HCT116 (cell line): ENCODE measurements around the gene PRPF4. TPM values are rescaled to one million over a fixed set of nuclear protein-coding genes. Genes with fewer than 3 reads are reported as not detected.

Source experiments
- ATAC-seq: fragments of 200-7000 bp; cut with Tn5 transposase; 2 replicates; pipeline ENCODE4 v1.9.1; 2020; ENCODE audit warnings: mild to moderate bottlenecking, moderate library complexity
- BruUV-seq: library from RNA; stranded (reverse); fragments of 400-500 nt; replicated peaks from 2 replicates; lab custom pipeline; 2021; lab: Mats Ljungman, UMichigan
- CTCF ChIA-PET: fragments of 300-600 bp; sonication (Branson Sonifier 250); formaldehyde crosslinking; loops from one replicate; lab custom pipeline; 2021; ENCODE audit warnings: antibody characterized with exemption; lab: Charles Lee
- POLR2A ChIA-PET: fragments of 300-600, 350-600 bp; sonication (Branson Sonifier 250); formaldehyde crosslinking; loops from one replicate; lab custom pipeline; 2021; ENCODE audit warnings: antibody characterized with exemption; lab: Charles Lee
- RAD21 ChIA-PET, 2 experiments: fragments of 300-600 bp; sonication (Branson Sonifier 250); formaldehyde crosslinking; loops; one replicate each; lab custom pipeline; 2023; ENCODE audit warnings: low total read pairs in 2 of 2; ENCODE audit not compliant: uncharacterized antibody in 2 of 2, unreplicated experiment in 2 of 2, low non-redundant PET in 1 of 2; lab: Charles Lee
- DNase-seq: peaks from one replicate; pipeline ENCODE4 v3.0.0-alpha.2; 2010; ENCODE audit warnings: low read depth, low spot score
- H2AFZ ChIP-seq: fragments of 200-600 bp; shearing (Covaris generic), sonication (generic); 2 replicates; pipeline ENCODE4 v1.6.1; 2017; ENCODE audit warnings: low read depth, mixed run types, mixed read lengths, antibody characterized with exemption, low read length; ENCODE audit not compliant: poor library complexity, severe bottlenecking
- H3K27ac ChIP-seq: 2 replicates; pipeline ENCODE4 v1.5.1; 2012; ENCODE audit warnings: low read depth, low read length
- H3K27me3 ChIP-seq: fragments of 200-600 bp; sonication (generic); 2 replicates; pipeline ENCODE4 v1.6.1; 2016; ENCODE audit warnings: mixed run types, low read length, mixed read lengths; ENCODE audit not compliant: insufficient read depth
- H3K36me3 ChIP-seq, 2 experiments: fragments of 200-500 bp in 1 of 2; fragments of 200-600 bp in 1 of 2; sonication (Bioruptor generic) in 1 of 2; sonication (generic) in 1 of 2; 2 replicates each; pipeline versions ENCODE4 v1.5.1 to v1.6.1; 2014 to 2016; ENCODE audit warnings: low read length in 2 of 2, inconsistent platforms in 1 of 2, mixed read lengths in 1 of 2, mixed run types in 1 of 2; ENCODE audit not compliant: insufficient read depth in 2 of 2, control insufficient read depth in 1 of 2
- H3K4me1 ChIP-seq, 2 experiments: fragments of 200-600 bp in 1 of 2; sonication (generic) in 1 of 2; 2 replicates each; pipeline versions ENCODE4 v1.5.1 to v1.6.1; 2012 to 2017; ENCODE audit warnings: low read length in 2 of 2, inconsistent platforms in 1 of 2, mild to moderate bottlenecking in 1 of 2, mixed read lengths in 1 of 2, mixed run types in 1 of 2, moderate library complexity in 1 of 2; ENCODE audit not compliant: insufficient read depth in 2 of 2, control insufficient read depth in 1 of 2
- H3K4me2 ChIP-seq: fragments of 200-600 bp; sonication (generic); 2 replicates; pipeline ENCODE4 v1.6.1; 2017; ENCODE audit warnings: mixed run types, low read length, mixed read lengths
- H3K4me3 ChIP-seq, 2 experiments: fragments of 200-600 bp in 1 of 2; sonication (generic) in 1 of 2; replicated peaks in 1 of 2; 2 replicates each; pipeline ENCODE4 v1.5.1; 2011 to 2016; ENCODE audit warnings: low read length in 2 of 2, control low read depth in 1 of 2, low read depth in 1 of 2, mild to moderate bottlenecking in 1 of 2, mixed read lengths in 1 of 2, mixed run types in 1 of 2
- H3K79me2 ChIP-seq: fragments of 200-600 bp; sonication (generic); 2 replicates; pipeline ENCODE4 v1.6.1; 2017; ENCODE audit warnings: mild to moderate bottlenecking, mixed run types, low read length, moderate library complexity, mixed read lengths; ENCODE audit not compliant: insufficient read depth
- H3K9ac ChIP-seq: fragments of 200-600 bp; sonication (generic); 2 replicates; pipeline ENCODE4 v1.6.1; 2016; ENCODE audit warnings: low read length, mixed read lengths
- H3K9me2 ChIP-seq: fragments of 200-600 bp; sonication (generic), shearing (Covaris generic); 2 replicates; pipeline ENCODE4 v1.6.1; 2017; ENCODE audit warnings: mixed run types, mild to moderate bottlenecking, moderate library complexity; ENCODE audit not compliant: insufficient read depth
- H3K9me3 ChIP-seq, 2 experiments: fragments of 200-500 bp in 1 of 2; fragments of 200-600 bp in 1 of 2; sonication (Bioruptor generic) in 1 of 2; sonication (generic) in 1 of 2; 2 replicates each; pipeline ENCODE4 v1.6.1; 2014 to 2017; ENCODE audit warnings: low read length in 2 of 2, mixed read lengths in 2 of 2, inconsistent platforms in 1 of 2, low read depth in 1 of 2, mild to moderate bottlenecking in 1 of 2, mixed run types in 1 of 2, moderate library complexity in 1 of 2; ENCODE audit not compliant: control insufficient read depth in 1 of 2, insufficient read depth in 1 of 2
- H4K20me1 ChIP-seq: fragments of 200-600 bp; sonication (generic), shearing (Covaris generic); 2 replicates; pipeline ENCODE4 v1.6.1; 2017; ENCODE audit warnings: mixed run types, mild to moderate bottlenecking, moderate library complexity; ENCODE audit not compliant: insufficient read depth
- ATF3 ChIP-seq: IDR thresholded peaks from 2 replicates; pipeline ENCODE4 v1.6.1; 2012
- CBX3 ChIP-seq: IDR thresholded peaks from 2 replicates; pipeline ENCODE4 v1.6.1; 2012; ENCODE audit warnings: low read depth
- EGR1 ChIP-seq: IDR thresholded peaks from 2 replicates; pipeline ENCODE4 v1.6.1; 2012; ENCODE audit warnings: low read depth
- EZH2phosphoT487 ChIP-seq: fragments of 200-600 bp; IDR thresholded peaks from 2 replicates; pipeline ENCODE4 v1.6.1; 2018; ENCODE audit warnings: antibody characterized with exemption, borderline replicate concordance
- FOSL1 ChIP-seq: IDR thresholded peaks from 2 replicates; pipeline ENCODE4 v1.6.1; 2012; ENCODE audit warnings: low read depth
- POLR2AphosphoS5 ChIP-seq: IDR thresholded peaks from 2 replicates; pipeline ENCODE4 v1.6.1; 2011; ENCODE audit warnings: mild to moderate bottlenecking, low read depth, low read length, moderate library complexity
- SIN3A ChIP-seq: IDR thresholded peaks from 2 replicates; pipeline ENCODE4 v1.6.1; 2012; ENCODE audit warnings: low read depth
- ZBTB33 ChIP-seq: IDR thresholded peaks from 2 replicates; pipeline ENCODE4 v1.6.1; 2011; ENCODE audit warnings: mild to moderate bottlenecking, low read length, moderate library complexity; ENCODE audit not compliant: insufficient replicate concordance; ENCODE audit errors: extremely low read depth
- ZNF274 ChIP-seq: fragments of 200-500 bp; sonication (Bioruptor generic); IDR thresholded peaks from 2 replicates; pipeline ENCODE4 v1.6.1; 2014; ENCODE audit warnings: mild to moderate bottlenecking, low read depth, low read length, inconsistent platforms
- intact Hi-C: fragments of 100-400 bp; cut with micrococcal nuclease; formaldehyde crosslinking; loops from 2 replicates; pipeline ENCODE4 v1.10.0; 2022
- total RNA-seq: library from RNA; stranded (reverse); gene quantifications from one replicate; pipeline ENCODE4 v1.2.1, GENCODE V29; 2021; ENCODE audit not compliant: unreplicated experiment
- TF ChIP-seq, protein P1 (sequence below), 3 experiments: fragments of 200-600 bp in 1 of 3; sonication (generic) in 1 of 3; IDR thresholded peaks in 2 of 3; conservative IDR thresholded peaks in 1 of 3; 2 replicates each; pipeline ENCODE4 v1.5.1; 2012 to 2017; ENCODE audit warnings: low read depth in 2 of 3, low read length in 2 of 3, antibody characterized with exemption in 1 of 3, borderline replicate concordance in 1 of 3, control low read depth in 1 of 3, mild to moderate bottlenecking in 1 of 3, mixed read lengths in 1 of 3, mixed run types in 1 of 3, moderate library complexity in 1 of 3; ENCODE audit not compliant: insufficient read depth in 1 of 3

PRPF4 gene
- total RNA-seq, 1 experiment from 2014 or later = 53.9 TPM

DNA sequence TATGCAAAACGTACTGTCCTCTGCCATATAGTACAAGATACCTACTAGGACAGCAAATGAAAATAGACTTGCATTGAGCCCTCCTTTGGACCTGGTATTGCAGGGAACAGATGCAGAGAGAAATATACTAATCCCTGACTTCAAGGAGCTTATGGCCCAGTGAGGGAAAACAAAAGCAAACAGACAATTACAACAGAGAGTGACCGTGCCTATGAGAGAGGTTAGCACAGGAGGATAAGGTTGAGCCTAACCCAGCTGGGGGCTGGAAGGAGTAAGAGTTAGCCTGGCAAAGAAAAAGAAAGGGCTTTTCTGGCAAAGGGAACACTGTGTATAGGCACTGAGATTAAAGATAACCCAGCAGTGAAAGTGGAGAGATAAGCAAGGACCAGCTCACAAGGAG, 5.6 kb upstream of the PRPF4 start:
- POLR2A ChIA-PET = no interaction called here
- no TSS peak for BruUV-seq
- intact Hi-C loops = loop anchor here (10.0 kb wide), 1 partner anchor 345 kb away; no protein-coding TSS in a partner anchor

More for the DNA sequence above, 5.6 kb upstream of the PRPF4 start:
- Histone ChIP-seq H3K4me3 (no peak overlapping the region), H3K27me3 (no peaks in the 10 kb centered on the region), H3K27ac (no peak overlapping the region), H4K20me1 (no peaks in the 10 kb centered on the region), H3K9me3 (no peaks in the 10 kb centered on the region), H3K4me1 (peaks cover 0 to 9% of the 10 kb centered on the region in 2 experiments; a peak in 2 of 4 replicates), H3K79me2 (peaks cover 15% of the 10 kb centered on the region), H2AFZ (no peak overlapping the region), H3K9me2 (no peaks in the 10 kb centered on the region), H3K4me2 (no peak overlapping the region), H3K9ac (no peak overlapping the region), H3K36me3 (peaks cover 21 to 23% of the 10 kb centered on the region in 2 experiments; a peak in 3 of 4 replicates)
- ChIA-PET CTCF (no interaction called here), RAD21 (no interaction called here)
- DNase-seq (no peak), ATAC-seq (no peak)
- no peak for TF ChIP-seq CBX3
- TF ChIP-seq EGR1 = no peak
- TF ChIP-seq POLR2AphosphoS5 = no peak
- TF ChIP-seq ATF3 = no peak
- TF ChIP-seq EZH2phosphoT487 = no peak
- TF ChIP-seq FOSL1 = no peak
- no peak for TF ChIP-seq SIN3A
- TF ChIP-seq, protein P1, sequence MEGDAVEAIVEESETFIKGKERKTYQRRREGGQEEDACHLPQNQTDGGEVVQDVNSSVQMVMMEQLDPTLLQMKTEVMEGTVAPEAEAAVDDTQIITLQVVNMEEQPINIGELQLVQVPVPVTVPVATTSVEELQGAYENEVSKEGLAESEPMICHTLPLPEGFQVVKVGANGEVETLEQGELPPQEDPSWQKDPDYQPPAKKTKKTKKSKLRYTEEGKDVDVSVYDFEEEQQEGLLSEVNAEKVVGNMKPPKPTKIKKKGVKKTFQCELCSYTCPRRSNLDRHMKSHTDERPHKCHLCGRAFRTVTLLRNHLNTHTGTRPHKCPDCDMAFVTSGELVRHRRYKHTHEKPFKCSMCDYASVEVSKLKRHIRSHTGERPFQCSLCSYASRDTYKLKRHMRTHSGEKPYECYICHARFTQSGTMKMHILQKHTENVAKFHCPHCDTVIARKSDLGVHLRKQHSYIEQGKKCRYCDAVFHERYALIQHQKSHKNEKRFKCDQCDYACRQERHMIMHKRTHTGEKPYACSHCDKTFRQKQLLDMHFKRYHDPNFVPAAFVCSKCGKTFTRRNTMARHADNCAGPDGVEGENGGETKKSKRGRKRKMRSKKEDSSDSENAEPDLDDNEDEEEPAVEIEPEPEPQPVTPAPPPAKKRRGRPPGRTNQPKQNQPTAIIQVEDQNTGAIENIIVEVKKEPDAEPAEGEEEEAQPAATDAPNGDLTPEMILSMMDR (IDR thresholded peaks at IDR 0.05 in 2 of 3, conservative IDR thresholded peaks at IDR 0.05 in 1 of 3; ENCODE audit: borderline replicate concordance in 1 of 3, insufficient read depth in 1 of 3, low read depth in 2 of 3, low read length in 2 of 3) = no peak
- TF ChIP-seq ZBTB33 = no peak
- TF ChIP-seq ZNF274 = no peak
